ENCODE results near the gene SUSD3. TPM values are rescaled to one million over a fixed set of nuclear protein-coding genes. Genes with fewer than 3 reads are reported as not detected.

SUSD3 gene
- polyA plus RNA-seq, 3 donors = 10.4 to 13.3 (median 12.0) TPM

- no peak for DNase-seq
Observed at GRCh38 chr9:93050231-93050630, 8.3 kb upstream of the SUSD3 start.

GRCh38 chr9:93051680-93052089, 6.8 kb upstream of the SUSD3 start:
- no peak for DNase-seq

- no peak for DNase-seq
Observed at GRCh38 chr9:93052791-93053540, 5.5 kb upstream of the SUSD3 start.

GRCh38 chr9:93053781-93054331, 4.6 kb upstream of the SUSD3 start:
- DNase-seq = no peak

GRCh38 chr9:93054758-93055704, 3.5 kb upstream of the SUSD3 start:
- no peak for DNase-seq

GRCh38 chr9:93057042-93057702, 1.3 kb upstream of the SUSD3 start:
- DNase-seq = no peak

- DNase-seq = no peak
Observed at GRCh38 chr9:93057703-93058354, 672 bp upstream of the SUSD3 start.

GRCh38 chr9:93059011-93059714, 662 bp downstream of the SUSD3 start:
- DNase-seq = no peak

- no peak for DNase-seq
Observed at GRCh38 chr9:93059715-93060578, 1.4 kb downstream of the SUSD3 start.

GRCh38 chr9:93060746-93061259, 2.3 kb downstream of the SUSD3 start:
- DNase-seq = no peak

- no peak for DNase-seq
Observed at GRCh38 chr9:93061260-93061751, 2.8 kb downstream of the SUSD3 start.

GRCh38 chr9:93061791-93062763, 3.6 kb downstream of the SUSD3 start:
- no peak for DNase-seq

GRCh38 chr9:93064392-93065134, 6.1 kb downstream of the SUSD3 start:
- DNase-seq = no peak

- no peak for DNase-seq
Observed at GRCh38 chr9:93065135-93065720, 6.7 kb downstream of the SUSD3 start.

- DNase-seq = no peak
Observed at GRCh38 chr9:93066978-93067603, 8.6 kb downstream of the SUSD3 start.

GRCh38 chr9:93068956-93069355, 10.5 kb downstream of the SUSD3 start:
- no peak for DNase-seq

GRCh38 chr9:93071464-93071863, 13.0 kb downstream of the SUSD3 start:
- no peak for DNase-seq

Data from renal pelvis (tissue), 4 donors.